ENCODE measurements around the gene KSR1. TPM values are rescaled to one million over a fixed set of nuclear protein-coding genes. Genes with fewer than 3 reads are reported as not detected.

Gene KSR1
- total and polyA plus RNA-seq, 10 of the 15 experiments (the other 5 are each of a cell fraction or from before 2014, with no cell fraction given), result 0.97 to 66.6 (median 22.9) TPM

GRCh38 chr17:27621536-27621935 lies 165.3 kb downstream of the KSR1 start:
- H3K4me3 ChIP-seq, result no peak overlapping the region
- no peak overlapping the region for H3K27ac ChIP-seq (ENCODE audit: control insufficient read depth, insufficient read depth)
- no peaks in the 10 kb centered on the region for H3K27me3 ChIP-seq (replicated peaks in 1 of 2; ENCODE audit: control insufficient read depth in 2 of 2, insufficient read depth in 2 of 2, low read length in 1 of 2)
- no peaks in the 10 kb centered on the region for H4K20me1 ChIP-seq (ENCODE audit: control insufficient read depth, insufficient read depth)
- BruUV-seq (replicated peaks), result no TSS peak
- CTCF ChIA-PET, result interaction anchor here (1.0 to 1.4 kb wide), 2 partner anchors 22 to 31 kb away, joined by 3 to 4 read pairs; no protein-coding TSS in a partner anchor
- intact Hi-C loops (cut with micrococcal nuclease; ENCODE audit: unreplicated experiment) (no loop called here), in situ Hi-C loops (cut with MboI) (no loop called here)
- no peaks in the 10 kb centered on the region for H3K79me2 ChIP-seq (ENCODE audit: control insufficient read depth, insufficient read depth, low read length)
- SMC1A ChIA-PET (ENCODE audit: uncharacterized antibody, unreplicated experiment), result no interaction called here
- DNase-seq (ENCODE audit: low read depth, low spot score) (no peak), FAIRE-seq (no peak), ATAC-seq (no peak)
- RAD21 ChIA-PET (ENCODE audit: unreplicated experiment), result no interaction called here
- no peak overlapping the region for H3K4me2 ChIP-seq (ENCODE audit: control insufficient read depth, insufficient read depth)
- H2AFZ ChIP-seq (ENCODE audit: control insufficient read depth, low read depth, low read length), result no peak overlapping the region
- peaks cover 19 to 46% of the 10 kb centered on the region in 2 experiments for H3K36me3 ChIP-seq (ENCODE audit: control insufficient read depth in 2 of 2, insufficient read depth in 2 of 2, low read length in 1 of 2)
- no peak overlapping the region for H3K9ac ChIP-seq (ENCODE audit: control insufficient read depth, insufficient read depth, low read length)
- 88% methylated on average over 4 of the region's 4 CpGs for WGBS (ENCODE audit: insufficient coverage, insufficient replicate concordance, low lambda C conversion rate, missing lambda C conversion rate)
- H3K4me1 ChIP-seq (ENCODE audit: control insufficient read depth, insufficient read depth, low read length), result peaks cover under 1% of the 10 kb centered on the region; the same call in 1 of the 2 replicates
- H3K9me3 ChIP-seq (replicated peaks; ENCODE audit: control insufficient read depth, insufficient read depth, low read length), result no peaks in the 10 kb centered on the region; the same call in 2 of the 3 replicates
- TF ChIP-seq ZNF24 (IDR thresholded peaks at IDR 0.05) (no peak), IRF4 (IDR thresholded peaks at IDR 0.05; ENCODE audit: low read depth, low read length) (no peak), SIX5 (IDR thresholded peaks at IDR 0.05; ENCODE audit: low read depth, low read length, severe bottlenecking) (no peak), MYC (IDR thresholded peaks at IDR 0.05; ENCODE audit: insufficient read depth, insufficient read length, insufficient replicate concordance, low read length, severe bottlenecking) (no peak), RAD51 (IDR thresholded peaks at IDR 0.05) (no peak), NBN (IDR thresholded peaks at IDR 0.05) (no peak), RBBP5 (conservative IDR thresholded peaks at IDR 0.05) (no peak), IKZF2 (IDR thresholded peaks at IDR 0.05) (no peak), NFYB (IDR thresholded peaks at IDR 0.05; ENCODE audit: insufficient read depth, low read depth, low read length) (no peak), NFIC (IDR thresholded peaks at IDR 0.05; ENCODE audit: low read depth, low read length) (no peak), RAD21 (IDR thresholded peaks at IDR 0.05; ENCODE audit: insufficient read depth, low read depth, low read length) (no peak), FOXK2 (IDR thresholded peaks at IDR 0.05) (no peak), MEF2B (IDR thresholded peaks at IDR 0.05; ENCODE audit: partially characterized antibody, poor library complexity, severe bottlenecking) (no peak), TBL1XR1 (IDR thresholded peaks at IDR 0.05; ENCODE audit: low read depth, low read length) (no peak)
- TF ChIP-seq, protein P1, sequence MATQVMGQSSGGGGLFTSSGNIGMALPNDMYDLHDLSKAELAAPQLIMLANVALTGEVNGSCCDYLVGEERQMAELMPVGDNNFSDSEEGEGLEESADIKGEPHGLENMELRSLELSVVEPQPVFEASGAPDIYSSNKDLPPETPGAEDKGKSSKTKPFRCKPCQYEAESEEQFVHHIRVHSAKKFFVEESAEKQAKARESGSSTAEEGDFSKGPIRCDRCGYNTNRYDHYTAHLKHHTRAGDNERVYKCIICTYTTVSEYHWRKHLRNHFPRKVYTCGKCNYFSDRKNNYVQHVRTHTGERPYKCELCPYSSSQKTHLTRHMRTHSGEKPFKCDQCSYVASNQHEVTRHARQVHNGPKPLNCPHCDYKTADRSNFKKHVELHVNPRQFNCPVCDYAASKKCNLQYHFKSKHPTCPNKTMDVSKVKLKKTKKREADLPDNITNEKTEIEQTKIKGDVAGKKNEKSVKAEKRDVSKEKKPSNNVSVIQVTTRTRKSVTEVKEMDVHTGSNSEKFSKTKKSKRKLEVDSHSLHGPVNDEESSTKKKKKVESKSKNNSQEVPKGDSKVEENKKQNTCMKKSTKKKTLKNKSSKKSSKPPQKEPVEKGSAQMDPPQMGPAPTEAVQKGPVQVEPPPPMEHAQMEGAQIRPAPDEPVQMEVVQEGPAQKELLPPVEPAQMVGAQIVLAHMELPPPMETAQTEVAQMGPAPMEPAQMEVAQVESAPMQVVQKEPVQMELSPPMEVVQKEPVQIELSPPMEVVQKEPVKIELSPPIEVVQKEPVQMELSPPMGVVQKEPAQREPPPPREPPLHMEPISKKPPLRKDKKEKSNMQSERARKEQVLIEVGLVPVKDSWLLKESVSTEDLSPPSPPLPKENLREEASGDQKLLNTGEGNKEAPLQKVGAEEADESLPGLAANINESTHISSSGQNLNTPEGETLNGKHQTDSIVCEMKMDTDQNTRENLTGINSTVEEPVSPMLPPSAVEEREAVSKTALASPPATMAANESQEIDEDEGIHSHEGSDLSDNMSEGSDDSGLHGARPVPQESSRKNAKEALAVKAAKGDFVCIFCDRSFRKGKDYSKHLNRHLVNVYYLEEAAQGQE (IDR thresholded peaks at IDR 0.05; ENCODE audit: low read depth, low read length), result no peak
- TF ChIP-seq, protein P2, sequence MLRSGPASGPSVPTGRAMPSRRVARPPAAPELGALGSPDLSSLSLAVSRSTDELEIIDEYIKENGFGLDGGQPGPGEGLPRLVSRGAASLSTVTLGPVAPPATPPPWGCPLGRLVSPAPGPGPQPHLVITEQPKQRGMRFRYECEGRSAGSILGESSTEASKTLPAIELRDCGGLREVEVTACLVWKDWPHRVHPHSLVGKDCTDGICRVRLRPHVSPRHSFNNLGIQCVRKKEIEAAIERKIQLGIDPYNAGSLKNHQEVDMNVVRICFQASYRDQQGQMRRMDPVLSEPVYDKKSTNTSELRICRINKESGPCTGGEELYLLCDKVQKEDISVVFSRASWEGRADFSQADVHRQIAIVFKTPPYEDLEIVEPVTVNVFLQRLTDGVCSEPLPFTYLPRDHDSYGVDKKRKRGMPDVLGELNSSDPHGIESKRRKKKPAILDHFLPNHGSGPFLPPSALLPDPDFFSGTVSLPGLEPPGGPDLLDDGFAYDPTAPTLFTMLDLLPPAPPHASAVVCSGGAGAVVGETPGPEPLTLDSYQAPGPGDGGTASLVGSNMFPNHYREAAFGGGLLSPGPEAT (IDR thresholded peaks at IDR 0.05; ENCODE audit: low read depth), result no peak
- TF ChIP-seq, protein P3, sequence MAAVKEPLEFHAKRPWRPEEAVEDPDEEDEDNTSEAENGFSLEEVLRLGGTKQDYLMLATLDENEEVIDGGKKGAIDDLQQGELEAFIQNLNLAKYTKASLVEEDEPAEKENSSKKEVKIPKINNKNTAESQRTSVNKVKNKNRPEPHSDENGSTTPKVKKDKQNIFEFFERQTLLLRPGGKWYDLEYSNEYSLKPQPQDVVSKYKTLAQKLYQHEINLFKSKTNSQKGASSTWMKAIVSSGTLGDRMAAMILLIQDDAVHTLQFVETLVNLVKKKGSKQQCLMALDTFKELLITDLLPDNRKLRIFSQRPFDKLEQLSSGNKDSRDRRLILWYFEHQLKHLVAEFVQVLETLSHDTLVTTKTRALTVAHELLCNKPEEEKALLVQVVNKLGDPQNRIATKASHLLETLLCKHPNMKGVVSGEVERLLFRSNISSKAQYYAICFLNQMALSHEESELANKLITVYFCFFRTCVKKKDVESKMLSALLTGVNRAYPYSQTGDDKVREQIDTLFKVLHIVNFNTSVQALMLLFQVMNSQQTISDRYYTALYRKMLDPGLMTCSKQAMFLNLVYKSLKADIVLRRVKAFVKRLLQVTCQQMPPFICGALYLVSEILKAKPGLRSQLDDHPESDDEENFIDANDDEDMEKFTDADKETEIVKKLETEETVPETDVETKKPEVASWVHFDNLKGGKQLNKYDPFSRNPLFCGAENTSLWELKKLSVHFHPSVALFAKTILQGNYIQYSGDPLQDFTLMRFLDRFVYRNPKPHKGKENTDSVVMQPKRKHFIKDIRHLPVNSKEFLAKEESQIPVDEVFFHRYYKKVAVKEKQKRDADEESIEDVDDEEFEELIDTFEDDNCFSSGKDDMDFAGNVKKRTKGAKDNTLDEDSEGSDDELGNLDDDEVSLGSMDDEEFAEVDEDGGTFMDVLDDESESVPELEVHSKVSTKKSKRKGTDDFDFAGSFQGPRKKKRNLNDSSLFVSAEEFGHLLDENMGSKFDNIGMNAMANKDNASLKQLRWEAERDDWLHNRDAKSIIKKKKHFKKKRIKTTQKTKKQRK (IDR thresholded peaks at IDR 0.05; ENCODE audit: low read depth, low read length), result no peak
- POLR2A ChIA-PET, result no interaction called here

All from GM12878 (cell line).